KMS-11 (cell line): Measurements from ENCODE around the gene LLGL1.

Source experiments
- H2AFZ ChIP-seq: fragments of 200-600 bp; sonication (generic); 2 replicates; pipeline ENCODE4 v1.6.1; 2016; ENCODE audit warnings: antibody characterized with exemption, mixed run types, low read depth
- H3K27ac ChIP-seq: fragments of 200-600 bp; sonication (generic); 2 replicates; pipeline ENCODE4 v1.6.1; 2016; ENCODE audit warnings: mild to moderate bottlenecking, mixed run types
- H3K27me3 ChIP-seq: fragments of 200-600 bp; sonication (generic); 2 replicates; pipeline ENCODE4 v1.6.1; 2017; ENCODE audit warnings: mild to moderate bottlenecking, low read depth, mixed run types, moderate library complexity; ENCODE audit not compliant: insufficient read depth
- H3K36me3 ChIP-seq: fragments of 200-600 bp; sonication (generic); 2 replicates; pipeline ENCODE4 v1.6.1; 2017; ENCODE audit warnings: mild to moderate bottlenecking, mixed run types; ENCODE audit not compliant: insufficient read depth
- H3K4me1 ChIP-seq: fragments of 200-600 bp; sonication (generic); 2 replicates; pipeline ENCODE4 v1.6.1; 2016; ENCODE audit warnings: mild to moderate bottlenecking, low read depth, mixed run types; ENCODE audit not compliant: poor library complexity, severe bottlenecking
- H3K4me2 ChIP-seq: fragments of 200-600 bp; sonication (generic); 2 replicates; pipeline ENCODE4 v1.7.0; 2016; ENCODE audit warnings: mild to moderate bottlenecking, mixed run types
- H3K4me3 ChIP-seq: fragments of 200-600 bp; sonication (generic); IDR thresholded peaks from 2 replicates; pipeline ENCODE4 v1.6.1; 2017; ENCODE audit warnings: low read depth, low read length, mixed read lengths; ENCODE audit not compliant: insufficient read depth
- H3K79me2 ChIP-seq: fragments of 200-600 bp; sonication (generic); 2 replicates; pipeline ENCODE4 v1.6.1; 2016; ENCODE audit warnings: low read depth, mixed run types; ENCODE audit not compliant: insufficient read depth
- H3K9ac ChIP-seq: fragments of 200-600 bp; sonication (generic); 2 replicates; pipeline ENCODE4 v1.6.1; 2016; ENCODE audit warnings: mild to moderate bottlenecking, mixed run types
- H4K20me1 ChIP-seq: fragments of 200-600 bp; sonication (generic); 2 replicates; pipeline ENCODE4 v1.6.1; 2016; ENCODE audit warnings: mild to moderate bottlenecking, mixed run types; ENCODE audit not compliant: insufficient read depth
- CTCF ChIP-seq: fragments of 200-600 bp; sonication (generic); conservative IDR thresholded peaks from 2 replicates; pipeline ENCODE4 v1.6.1; 2017; ENCODE audit warnings: low read depth, mild to moderate bottlenecking, antibody characterized with exemption, low read length, moderate library complexity, mixed read lengths

Gene LLGL1

DNA sequence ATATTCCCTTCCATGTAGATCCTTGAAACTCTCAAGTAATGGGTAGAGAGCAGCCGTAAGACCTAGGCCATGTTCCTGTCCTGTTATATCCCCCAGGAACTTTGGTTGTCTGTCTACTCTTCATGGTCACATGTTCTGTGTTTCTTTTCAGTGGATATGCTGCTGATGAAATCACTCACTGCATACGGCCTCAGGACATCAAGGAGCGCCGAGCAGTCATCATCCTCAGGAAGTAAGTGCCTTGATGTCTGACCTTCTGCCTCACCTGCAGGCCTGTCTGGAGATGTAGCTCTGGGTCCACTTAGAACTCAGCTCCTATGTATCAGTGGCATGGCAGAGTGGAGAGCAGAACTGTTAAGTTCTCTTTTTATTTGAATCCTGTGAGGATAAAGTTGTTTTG, 30.6 kb upstream of the LLGL1 start:
- Histone ChIP-seq H3K4me3 (no peak overlapping the region), H3K4me1 (no peaks in the 10 kb centered on the region), H3K79me2 (peaks cover 12% of the 10 kb centered on the region; the same call in 1 of the 2 replicates), H3K9ac (no peak overlapping the region), H3K4me2 (no peak overlapping the region), H3K27me3 (no peaks in the 10 kb centered on the region), H3K27ac (no peak overlapping the region), H2AFZ (no peak overlapping the region), H4K20me1 (no peaks in the 10 kb centered on the region), H3K36me3 (0 out of 2 replicates have a peak, but pooled peaks cover 4% of the 10 kb centered on the region)
- TF ChIP-seq CTCF, result no peak

- Histone ChIP-seq H3K79me2 (peaks cover 9% of the 10 kb centered on the region; the same call in 1 of the 2 replicates), H3K36me3 (0 out of 2 replicates have a peak, but pooled peaks cover 4% of the 10 kb centered on the region), H3K4me1 (no peaks in the 10 kb centered on the region), H3K27ac (no peak overlapping the region), H3K27me3 (no peaks in the 10 kb centered on the region), H3K4me2 (no peak overlapping the region), H2AFZ (no peak overlapping the region), H3K4me3 (no peak overlapping the region), H3K9ac (no peak overlapping the region), H4K20me1 (no peaks in the 10 kb centered on the region)
- no peak for TF ChIP-seq CTCF
Observed at GRCh38 chr17:18195246-18195645, 30.2 kb upstream of the LLGL1 start.

DNA sequence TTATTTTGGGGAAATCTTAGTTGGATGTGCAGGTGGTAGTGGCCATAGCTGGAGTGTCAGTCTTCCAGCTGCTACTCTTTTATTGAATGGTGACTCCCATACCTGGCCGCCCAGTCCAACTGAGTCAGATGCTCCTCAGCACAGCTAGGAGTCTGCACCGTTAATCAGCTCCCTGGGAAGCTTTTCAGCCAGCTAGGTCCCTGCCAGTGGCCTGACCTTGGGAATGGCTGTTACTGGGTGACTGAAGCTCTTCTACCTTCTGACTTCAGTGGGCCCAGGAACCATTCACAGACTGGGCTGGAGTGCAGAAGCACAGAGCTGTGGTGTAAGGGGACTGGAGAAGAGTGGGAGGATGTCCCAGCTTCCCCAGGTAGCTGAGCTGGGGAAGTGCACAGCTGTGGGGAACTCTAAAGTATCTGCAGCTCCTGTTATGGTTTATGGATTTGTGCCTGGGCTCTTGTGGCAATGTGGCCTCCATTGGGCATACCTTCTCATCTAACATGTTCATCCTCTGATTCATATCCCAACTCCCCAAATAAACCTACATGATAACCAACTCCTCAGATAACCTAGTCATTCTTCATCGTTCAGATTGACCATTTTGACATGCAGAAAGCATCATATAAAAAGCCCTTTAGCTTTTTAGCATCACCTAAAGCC, 27.8 kb upstream of the LLGL1 start:
- Histone ChIP-seq H3K36me3 (0 out of 2 replicates have a peak, but pooled peaks cover 4% of the 10 kb centered on the region), H3K27me3 (no peaks in the 10 kb centered on the region), H3K27ac (no peak overlapping the region), H2AFZ (no peak overlapping the region), H3K4me3 (no peak overlapping the region), H4K20me1 (no peaks in the 10 kb centered on the region), H3K4me1 (no peaks in the 10 kb centered on the region), H3K4me2 (no peak overlapping the region), H3K9ac (no peak overlapping the region), H3K79me2 (peaks cover 3% of the 10 kb centered on the region; the same call in 1 of the 2 replicates)
- no peak for TF ChIP-seq CTCF

GRCh38 chr17:18198530-18198929, 26.9 kb upstream of the LLGL1 start:
- H4K20me1 ChIP-seq, result no peaks in the 10 kb centered on the region
- H3K9ac ChIP-seq, result no peak overlapping the region
- H3K4me2 ChIP-seq, result no peak overlapping the region
- no peak for TF ChIP-seq CTCF
- no peak overlapping the region for H3K27ac ChIP-seq
- no peaks in the 10 kb centered on the region for H3K4me1 ChIP-seq
- H3K27me3 ChIP-seq, result no peaks in the 10 kb centered on the region
- no peak overlapping the region for H3K4me3 ChIP-seq
- peaks cover 3% of the 10 kb centered on the region; the same call in 1 of the 2 replicates for H3K79me2 ChIP-seq
- H3K36me3 ChIP-seq, result 0 out of 2 replicates have a peak, but pooled peaks cover 4% of the 10 kb centered on the region
- H2AFZ ChIP-seq, result no peak overlapping the region
